K562 (cell line): ENCODE results near the gene PPP1R12C. TPM values are rescaled to one million over a fixed set of nuclear protein-coding genes. Genes with fewer than 3 reads are reported as not detected.
A peak's percentile ranks its signal among the peaks of the same experiment; 100 is the strongest.

Experiments
- BRCA1 ChIP-seq, 2 experiments: fragments of 450-650 bp in 1 of 2; sonication (generic) in 1 of 2; formaldehyde crosslinking in 1 of 2; IDR thresholded peaks; 2 replicates each; pipeline versions ENCODE4 v1.5.0 to v1.6.1; 2017 to 2020; ENCODE audit warnings: mild to moderate bottlenecking in 1 of 2, missing genetic modification reagents in 1 of 2
- CBX2 ChIP-seq: fragments of 200-600 bp; sonication (generic); IDR thresholded peaks from one replicate; pipeline ENCODE4 v1.6.1; 2012; ENCODE audit warnings: mild to moderate bottlenecking, low read length, inconsistent platforms; ENCODE audit not compliant: insufficient read depth, poor library complexity, severe bottlenecking
- CEBPB ChIP-seq: fragments of 450-650 bp; IDR thresholded peaks from 2 replicates; pipeline ENCODE4 v1.6.1; 2016; ENCODE audit warnings: missing genetic modification characterization, missing compliant biosample characterization
- FOXJ3 ChIP-seq: sonication (generic); formaldehyde crosslinking; IDR thresholded peaks from 2 replicates; pipeline ENCODE4 v1.4.0; 2020; ENCODE audit warnings: mild to moderate bottlenecking, missing genetic modification reagents
- FOXK2 ChIP-seq, 2 experiments: fragments of 450-650 bp; IDR thresholded peaks in 1 of 2; conservative IDR thresholded peaks in 1 of 2; 2 replicates each; pipeline ENCODE4 v1.6.1; 2016; ENCODE audit warnings: low read depth in 2 of 2, mild to moderate bottlenecking in 1 of 2
- KAT7 ChIP-seq: sonication (generic); formaldehyde crosslinking; IDR thresholded peaks from 2 replicates; pipeline ENCODE4 v1.8.0; 2022; ENCODE audit warnings: missing genetic modification reagents, mild to moderate bottlenecking, borderline replicate concordance
- MEF2D ChIP-seq: conservative IDR thresholded peaks from 2 replicates; pipeline ENCODE4 v1.6.1; 2016; ENCODE audit warnings: low read depth, missing genetic modification characterization, missing compliant biosample characterization
- MTF1 ChIP-seq: fragments of 250-450 bp; sonication (Bioruptor Pico); IDR thresholded peaks from 2 replicates; pipeline ENCODE4 v1.9.0; 2021; ENCODE audit warnings: moderate library complexity, mild to moderate bottlenecking, inconsistent platforms, borderline replicate concordance
- POLR2A ChIP-seq: fragments of 450-650 bp; conservative IDR thresholded peaks from 2 replicates; pipeline ENCODE4 v1.6.1; 2016
- POLR2AphosphoS2 ChIP-seq: IDR thresholded peaks from 2 replicates; pipeline ENCODE4 v1.6.1; 2012; ENCODE audit warnings: low read length, improper control_type of control experiment
- PPARD ChIP-seq: fragments of 250-450 bp; sonication (Bioruptor Pico); IDR thresholded peaks from 2 replicates; pipeline ENCODE4 v1.8.0; 2022; ENCODE audit warnings: inconsistent platforms, mild to moderate bottlenecking, moderate library complexity
- YY1 ChIP-seq, 3 experiments: IDR thresholded peaks; 2 replicates each; pipeline ENCODE4 v1.6.1; 2011; ENCODE audit warnings: low read length in 2 of 3, mild to moderate bottlenecking in 2 of 3, moderate library complexity in 2 of 3, borderline replicate concordance in 1 of 3, control low read depth in 1 of 3, low read depth in 1 of 3; ENCODE audit not compliant: insufficient read depth in 3 of 3, insufficient replicate concordance in 2 of 3, control insufficient read depth in 1 of 3, insufficient read length in 1 of 3; ENCODE audit errors: extremely low read depth in 1 of 3
- ZEB2 ChIP-seq: fragments of 450-650 bp; IDR thresholded peaks from 2 replicates; pipeline ENCODE4 v1.6.1; 2016
- ZFP30 ChIP-seq: fragments of 250-450 bp; sonication (Bioruptor Pico); IDR thresholded peaks from 2 replicates; pipeline ENCODE4 v1.8.0; 2022; ENCODE audit warnings: moderate library complexity, mild to moderate bottlenecking, inconsistent platforms, borderline replicate concordance
- ZKSCAN3 ChIP-seq: fragments of 250-450 bp; sonication (Bioruptor Pico); IDR thresholded peaks from 2 replicates; pipeline ENCODE4 v1.4.0; 2020
- ZNF224 ChIP-seq: sonication (generic); formaldehyde crosslinking; IDR thresholded peaks from 2 replicates; pipeline ENCODE4 v1.8.0; 2022; ENCODE audit warnings: mild to moderate bottlenecking, missing genetic modification reagents
- ZNF586 ChIP-seq: fragments of 450-650 bp; formaldehyde crosslinking; conservative IDR thresholded peaks from 2 replicates; pipeline ENCODE4 v1.4.0; 2020; ENCODE audit warnings: mild to moderate bottlenecking, moderate library complexity
- polyA plus RNA-seq, 8 experiments: library from polyadenylated mRNA; depleted of rRNA in 4 of 8; stranded (reverse) in 5 of 8; unstranded in 3 of 8; fragments of >200 nt; fragmentation: Nextera tagmentation in 2 of 8; fragmentation: Illumina TruSeq in 1 of 8; extraction: Ambion mirVana in 2 of 8; extraction: Trizol in 1 of 8; gene quantifications; 2 replicates each; pipeline versions ENCODE4 v1.2.1 to v1.2.3, GENCODE V29; 2011 to 2014; ENCODE audit warnings: inconsistent platforms in 1 of 8, missing spikeins in 1 of 8
- total RNA-seq, 7 experiments: library from RNA; depleted of rRNA in 6 of 7; stranded (reverse); fragments of >200 nt in 6 of 7; fragmentation: Illumina TruSeq in 2 of 7; extraction: Trizol in 2 of 7; gene quantifications; 2 replicates each; pipeline versions ENCODE4 v1.2.1 to v1.2.3, GENCODE V29; 2011 to 2021; ENCODE audit warnings: low replicate concordance in 1 of 7
- TF ChIP-seq, protein P1 (sequence below): fragments of 450-650 bp; IDR thresholded peaks from 2 replicates; pipeline ENCODE4 v1.6.1; 2017; ENCODE audit warnings: mild to moderate bottlenecking, moderate library complexity
- TF ChIP-seq, protein P2 (sequence below): sonication (generic); formaldehyde crosslinking; IDR thresholded peaks from 2 replicates; pipeline ENCODE4 v1.8.1; 2023; ENCODE audit warnings: missing genetic modification reagents, mild to moderate bottlenecking, borderline replicate concordance

PPP1R12C gene
- total and polyA plus RNA-seq, 9 of the 15 experiments (the other 6 are each of a cell fraction or from before 2014, with no cell fraction given), result 1.8 to 136 (median 33.7) TPM

DNA sequence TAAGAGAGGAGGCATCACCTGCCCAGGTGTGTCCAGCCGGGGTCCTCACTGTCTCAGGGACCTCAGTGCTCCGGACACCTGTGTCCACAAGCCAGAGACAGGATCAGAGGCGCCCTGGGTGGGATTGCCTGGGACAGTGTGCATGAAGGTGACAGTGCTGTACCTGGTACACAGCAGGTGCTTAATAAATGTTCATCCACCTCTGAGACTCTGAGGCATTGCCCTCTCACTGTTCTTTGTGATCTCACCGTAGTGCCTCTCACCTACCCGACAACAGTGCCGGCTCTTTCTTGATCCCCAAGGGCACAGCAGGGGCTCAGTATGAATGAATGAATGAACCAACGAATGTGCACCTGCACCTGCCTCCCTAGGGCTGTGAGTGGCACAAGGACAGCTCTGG is 63.7 kb downstream of the PPP1R12C start (continued):
- no peak for TF ChIP-seq YY1 (IDR thresholded peaks at IDR 0.05; ENCODE audit: borderline replicate concordance in 1 of 3, control insufficient read depth in 1 of 3, extremely low read depth in 1 of 3, insufficient read depth in 3 of 3, insufficient read length in 1 of 3, insufficient replicate concordance in 2 of 3, low read depth in 1 of 3, low read length in 2 of 3)
- TF ChIP-seq, protein P1, sequence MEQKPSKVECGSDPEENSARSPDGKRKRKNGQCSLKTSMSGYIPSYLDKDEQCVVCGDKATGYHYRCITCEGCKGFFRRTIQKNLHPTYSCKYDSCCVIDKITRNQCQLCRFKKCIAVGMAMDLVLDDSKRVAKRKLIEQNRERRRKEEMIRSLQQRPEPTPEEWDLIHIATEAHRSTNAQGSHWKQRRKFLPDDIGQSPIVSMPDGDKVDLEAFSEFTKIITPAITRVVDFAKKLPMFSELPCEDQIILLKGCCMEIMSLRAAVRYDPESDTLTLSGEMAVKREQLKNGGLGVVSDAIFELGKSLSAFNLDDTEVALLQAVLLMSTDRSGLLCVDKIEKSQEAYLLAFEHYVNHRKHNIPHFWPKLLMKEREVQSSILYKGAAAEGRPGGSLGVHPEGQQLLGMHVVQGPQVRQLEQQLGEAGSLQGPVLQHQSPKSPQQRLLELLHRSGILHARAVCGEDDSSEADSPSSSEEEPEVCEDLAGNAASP, result no peak
- TF ChIP-seq ZEB2, result no peak
- peak; percentile 47 for TF ChIP-seq POLR2AphosphoS2
- no peak for TF ChIP-seq ZFP30 (CRISPR knock-in tag)
- no peak for TF ChIP-seq BRCA1 (IDR thresholded peaks at IDR 0.05)
- TF ChIP-seq BRCA1 (CRISPR knock-in tag; IDR thresholded peaks at IDR 0.05), result no peak
- no peak for TF ChIP-seq KAT7 (CRISPR knock-in tag)
- no peak for TF ChIP-seq PPARD
- no peak for TF ChIP-seq FOXK2 (conservative IDR thresholded peaks at IDR 0.05 in 1 of 2, IDR thresholded peaks at IDR 0.05 in 1 of 2; ENCODE audit: low read depth in 2 of 2)
- no peak for TF ChIP-seq CBX2
- TF ChIP-seq CEBPB (tag), result no peak
- TF ChIP-seq, protein P2, sequence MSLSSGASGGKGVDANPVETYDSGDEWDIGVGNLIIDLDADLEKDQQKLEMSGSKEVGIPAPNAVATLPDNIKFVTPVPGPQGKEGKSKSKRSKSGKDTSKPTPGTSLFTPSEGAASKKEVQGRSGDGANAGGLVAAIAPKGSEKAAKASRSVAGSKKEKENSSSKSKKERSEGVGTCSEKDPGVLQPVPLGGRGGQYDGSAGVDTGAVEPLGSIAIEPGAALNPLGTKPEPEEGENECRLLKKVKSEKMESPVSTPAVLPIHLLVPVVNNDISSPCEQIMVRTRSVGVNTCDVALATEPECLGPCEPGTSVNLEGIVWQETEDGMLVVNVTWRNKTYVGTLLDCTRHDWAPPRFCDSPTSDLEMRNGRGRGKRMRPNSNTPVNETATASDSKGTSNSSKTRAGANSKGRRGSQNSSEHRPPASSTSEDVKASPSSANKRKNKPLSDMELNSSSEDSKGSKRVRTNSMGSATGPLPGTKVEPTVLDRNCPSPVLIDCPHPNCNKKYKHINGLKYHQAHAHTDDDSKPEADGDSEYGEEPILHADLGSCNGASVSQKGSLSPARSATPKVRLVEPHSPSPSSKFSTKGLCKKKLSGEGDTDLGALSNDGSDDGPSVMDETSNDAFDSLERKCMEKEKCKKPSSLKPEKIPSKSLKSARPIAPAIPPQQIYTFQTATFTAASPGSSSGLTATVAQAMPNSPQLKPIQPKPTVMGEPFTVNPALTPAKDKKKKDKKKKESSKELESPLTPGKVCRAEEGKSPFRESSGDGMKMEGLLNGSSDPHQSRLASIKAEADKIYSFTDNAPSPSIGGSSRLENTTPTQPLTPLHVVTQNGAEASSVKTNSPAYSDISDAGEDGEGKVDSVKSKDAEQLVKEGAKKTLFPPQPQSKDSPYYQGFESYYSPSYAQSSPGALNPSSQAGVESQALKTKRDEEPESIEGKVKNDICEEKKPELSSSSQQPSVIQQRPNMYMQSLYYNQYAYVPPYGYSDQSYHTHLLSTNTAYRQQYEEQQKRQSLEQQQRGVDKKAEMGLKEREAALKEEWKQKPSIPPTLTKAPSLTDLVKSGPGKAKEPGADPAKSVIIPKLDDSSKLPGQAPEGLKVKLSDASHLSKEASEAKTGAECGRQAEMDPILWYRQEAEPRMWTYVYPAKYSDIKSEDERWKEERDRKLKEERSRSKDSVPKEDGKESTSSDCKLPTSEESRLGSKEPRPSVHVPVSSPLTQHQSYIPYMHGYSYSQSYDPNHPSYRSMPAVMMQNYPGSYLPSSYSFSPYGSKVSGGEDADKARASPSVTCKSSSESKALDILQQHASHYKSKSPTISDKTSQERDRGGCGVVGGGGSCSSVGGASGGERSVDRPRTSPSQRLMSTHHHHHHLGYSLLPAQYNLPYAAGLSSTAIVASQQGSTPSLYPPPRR (CRISPR knock-in tag), result no peak
- TF ChIP-seq ZNF586 (CRISPR knock-in tag), result no peak
- TF ChIP-seq MTF1 (CRISPR knock-in tag), result no peak
- no peak for TF ChIP-seq ZKSCAN3 (CRISPR knock-in tag)
- TF ChIP-seq POLR2A, result peak; percentile 48
- TF ChIP-seq MEF2D (tag), result no peak
- no peak for TF ChIP-seq FOXJ3 (CRISPR knock-in tag)
- TF ChIP-seq ZNF224 (CRISPR knock-in tag), result no peak
